ENCODE measurements around the gene PTPRJ. TPM values are rescaled to one million over a fixed set of nuclear protein-coding genes. Genes with fewer than 3 reads are reported as not detected.

The PTPRJ gene
- total RNA-seq, 1 experiment from 2014 or later: 12.1 TPM

DNA sequence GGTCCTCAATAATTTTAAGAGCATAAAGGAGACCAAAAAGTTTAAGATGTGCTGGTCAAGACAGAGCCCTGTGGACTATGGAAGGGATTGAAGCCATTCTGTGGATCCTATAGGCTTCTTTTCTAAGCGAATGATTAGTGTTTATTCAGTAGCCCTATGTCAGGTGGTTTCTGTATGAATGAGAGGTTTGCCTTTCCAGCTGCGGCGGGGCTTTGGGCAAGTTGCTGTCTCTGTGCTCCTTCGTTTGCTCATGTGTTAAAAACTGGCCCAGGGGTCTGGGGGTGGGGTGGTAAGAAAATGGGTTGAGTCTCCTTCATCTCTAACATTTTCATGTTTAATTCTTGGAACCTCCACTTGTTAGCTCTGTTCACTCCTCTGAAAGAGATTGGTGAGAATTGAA is 105.3 kb downstream of the PTPRJ start:
- ChIA-PET CTCF (no interaction called here), POLR2A (ENCODE audit: low non-redundant PET) (interaction anchor here (0.6 kb wide), 1 partner anchor 8 kb away, joined by 3 read pairs; no protein-coding TSS in a partner anchor)
- BruUV-seq (replicated peaks): no TSS peak

DNA sequence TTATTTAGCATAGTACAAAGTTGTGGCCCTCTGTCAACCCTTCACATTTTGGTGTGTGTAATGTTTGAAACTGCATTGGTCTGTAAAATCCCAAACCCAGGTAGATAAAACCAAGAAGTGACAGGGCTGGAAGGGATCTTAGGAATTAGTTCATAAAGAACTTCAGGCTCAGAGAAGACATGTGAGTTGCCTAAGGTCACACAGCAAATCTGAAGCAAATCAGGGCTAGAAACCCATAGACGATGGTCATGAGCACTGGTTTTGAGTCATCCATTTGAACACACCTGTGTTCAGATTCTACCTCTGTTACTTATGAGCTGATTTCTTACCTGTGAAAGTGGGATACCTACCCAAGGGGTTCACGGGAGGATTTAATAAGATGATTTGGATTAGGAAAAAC is 107.1 kb downstream of the PTPRJ start:
- TF ChIP-seq EZH2 (IDR thresholded peaks at IDR 0.05; ENCODE audit: borderline replicate concordance, low read depth, low read length, poor library complexity, severe bottlenecking): no peak
- TF ChIP-seq, protein P1, sequence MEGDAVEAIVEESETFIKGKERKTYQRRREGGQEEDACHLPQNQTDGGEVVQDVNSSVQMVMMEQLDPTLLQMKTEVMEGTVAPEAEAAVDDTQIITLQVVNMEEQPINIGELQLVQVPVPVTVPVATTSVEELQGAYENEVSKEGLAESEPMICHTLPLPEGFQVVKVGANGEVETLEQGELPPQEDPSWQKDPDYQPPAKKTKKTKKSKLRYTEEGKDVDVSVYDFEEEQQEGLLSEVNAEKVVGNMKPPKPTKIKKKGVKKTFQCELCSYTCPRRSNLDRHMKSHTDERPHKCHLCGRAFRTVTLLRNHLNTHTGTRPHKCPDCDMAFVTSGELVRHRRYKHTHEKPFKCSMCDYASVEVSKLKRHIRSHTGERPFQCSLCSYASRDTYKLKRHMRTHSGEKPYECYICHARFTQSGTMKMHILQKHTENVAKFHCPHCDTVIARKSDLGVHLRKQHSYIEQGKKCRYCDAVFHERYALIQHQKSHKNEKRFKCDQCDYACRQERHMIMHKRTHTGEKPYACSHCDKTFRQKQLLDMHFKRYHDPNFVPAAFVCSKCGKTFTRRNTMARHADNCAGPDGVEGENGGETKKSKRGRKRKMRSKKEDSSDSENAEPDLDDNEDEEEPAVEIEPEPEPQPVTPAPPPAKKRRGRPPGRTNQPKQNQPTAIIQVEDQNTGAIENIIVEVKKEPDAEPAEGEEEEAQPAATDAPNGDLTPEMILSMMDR (conservative IDR thresholded peaks at IDR 0.05; ENCODE audit: low read depth, low read length): no peak
- H3K36me3 ChIP-seq (ENCODE audit: insufficient read depth, low read length, poor library complexity, severe bottlenecking): no peaks in the 10 kb centered on the region
- DNase-seq (ENCODE audit: low spot score): no peak
- no peak overlapping the region for H3K4me3 ChIP-seq (ENCODE audit: low read depth, low read length, poor library complexity, severe bottlenecking)
- H3K27ac ChIP-seq (ENCODE audit: low read depth, low read length, poor library complexity, severe bottlenecking): no peak overlapping the region
- CTCF ChIA-PET: no interaction called here
- intact Hi-C loops (cut with micrococcal nuclease; ENCODE audit: unreplicated experiment): no loop called here
- H3K27me3 ChIP-seq (replicated peaks; ENCODE audit: insufficient read depth, low read depth, low read length, poor library complexity): no peaks in the 10 kb centered on the region
- H3K4me1 ChIP-seq (ENCODE audit: insufficient read depth, low read length, poor library complexity, severe bottlenecking): peaks cover 14% of the 10 kb centered on the region
- no peaks in the 10 kb centered on the region for H3K9me3 ChIP-seq (ENCODE audit: low read depth, low read length, poor library complexity, severe bottlenecking)
- POLR2A ChIA-PET (ENCODE audit: low non-redundant PET): no interaction called here
- no TSS peak for BruUV-seq (replicated peaks)

More for the DNA sequence above, 105.3 kb downstream of the PTPRJ start:
- no peak overlapping the region for H3K27ac ChIP-seq (ENCODE audit: low read depth, low read length, poor library complexity, severe bottlenecking)
- no peak overlapping the region for H3K4me3 ChIP-seq (ENCODE audit: low read depth, low read length, poor library complexity, severe bottlenecking)
- H3K36me3 ChIP-seq (ENCODE audit: insufficient read depth, low read length, poor library complexity, severe bottlenecking): no peaks in the 10 kb centered on the region
- TF ChIP-seq, protein P1 (conservative IDR thresholded peaks at IDR 0.05; ENCODE audit: low read depth, low read length): no peak
- TF ChIP-seq EZH2 (IDR thresholded peaks at IDR 0.05; ENCODE audit: borderline replicate concordance, low read depth, low read length, poor library complexity, severe bottlenecking): no peak
- peaks cover 12% of the 10 kb centered on the region for H3K4me1 ChIP-seq (ENCODE audit: insufficient read depth, low read length, poor library complexity, severe bottlenecking)
- no peaks in the 10 kb centered on the region for H3K27me3 ChIP-seq (replicated peaks; ENCODE audit: insufficient read depth, low read depth, low read length, poor library complexity)
- DNase-seq (ENCODE audit: low spot score): no peak
- intact Hi-C loops (cut with micrococcal nuclease; ENCODE audit: unreplicated experiment): no loop called here
- H3K9me3 ChIP-seq (ENCODE audit: low read depth, low read length, poor library complexity, severe bottlenecking): no peaks in the 10 kb centered on the region

DNA sequence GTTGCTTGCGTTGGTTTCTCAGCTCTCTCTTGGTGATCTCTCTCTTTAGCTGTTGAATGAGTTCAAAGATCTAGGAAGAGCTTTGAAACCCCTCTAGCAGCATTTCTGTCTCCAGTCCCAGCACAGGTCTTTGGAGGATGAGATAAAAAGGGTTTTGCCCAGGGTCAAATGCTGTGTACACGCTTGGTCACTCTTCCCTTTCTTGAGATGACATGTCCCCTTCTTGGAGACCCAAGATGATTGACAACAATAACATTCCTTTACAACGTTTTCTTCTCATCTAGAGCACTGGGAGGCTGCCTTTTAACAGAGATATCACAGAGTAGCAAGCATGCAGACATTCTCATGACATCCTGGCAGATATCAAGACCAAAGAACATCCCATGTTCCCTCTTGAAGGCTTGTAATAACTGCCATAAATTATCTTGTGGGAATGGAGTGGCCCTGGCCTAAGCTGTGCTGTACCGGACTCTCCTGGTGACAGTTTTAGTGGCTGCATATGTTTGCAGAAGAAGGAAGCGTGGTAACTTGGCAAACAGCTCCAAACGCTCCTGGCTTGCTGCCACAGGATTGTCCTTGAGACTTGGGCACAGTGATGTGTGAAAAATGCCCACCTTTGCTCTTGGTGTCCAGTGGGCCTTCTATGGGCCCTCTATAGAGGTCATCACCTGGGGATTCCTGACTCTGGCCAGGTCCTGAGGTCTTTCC is 107.8 kb downstream of the PTPRJ start:
- H3K4me3 ChIP-seq (ENCODE audit: low read depth, low read length, poor library complexity, severe bottlenecking): no peak overlapping the region
- CTCF ChIA-PET: no interaction called here
- BruUV-seq (replicated peaks): no TSS peak
- no peaks in the 10 kb centered on the region for H3K9me3 ChIP-seq (ENCODE audit: low read depth, low read length, poor library complexity, severe bottlenecking)
- peaks cover 21% of the 10 kb centered on the region for H3K4me1 ChIP-seq (ENCODE audit: insufficient read depth, low read length, poor library complexity, severe bottlenecking)
- no peaks in the 10 kb centered on the region for H3K27me3 ChIP-seq (replicated peaks; ENCODE audit: insufficient read depth, low read depth, low read length, poor library complexity)
- no peak for TF ChIP-seq EZH2 (IDR thresholded peaks at IDR 0.05; ENCODE audit: borderline replicate concordance, low read depth, low read length, poor library complexity, severe bottlenecking)
- intact Hi-C loops (cut with micrococcal nuclease; ENCODE audit: unreplicated experiment): no loop called here
- H3K36me3 ChIP-seq (ENCODE audit: insufficient read depth, low read length, poor library complexity, severe bottlenecking): no peaks in the 10 kb centered on the region
- no peak overlapping the region for H3K27ac ChIP-seq (ENCODE audit: low read depth, low read length, poor library complexity, severe bottlenecking)
- no peak for DNase-seq (ENCODE audit: low spot score)
- POLR2A ChIA-PET (ENCODE audit: low non-redundant PET): no interaction called here

DNA sequence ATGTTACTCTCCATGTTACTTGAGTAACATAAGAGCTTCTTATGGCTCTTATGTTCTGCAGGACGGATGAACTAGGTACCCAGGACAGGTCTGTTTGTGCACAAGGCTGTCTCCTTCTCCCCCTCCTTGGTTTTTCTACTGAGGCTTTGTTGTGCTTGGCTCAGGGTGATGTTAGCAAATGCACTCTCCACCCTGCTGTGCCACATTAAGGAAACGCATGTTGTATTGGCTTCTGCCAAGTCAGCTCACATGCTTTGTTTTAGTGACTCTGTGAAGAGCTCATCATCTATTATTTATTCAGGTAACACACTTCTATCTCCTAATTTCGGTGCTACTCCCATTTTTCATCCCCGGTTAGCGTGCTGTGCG is 108.3 kb downstream of the PTPRJ start:
- H3K9me3 ChIP-seq (ENCODE audit: low read depth, low read length, poor library complexity, severe bottlenecking): no peaks in the 10 kb centered on the region
- no TSS peak for BruUV-seq (replicated peaks)
- no peak overlapping the region for H3K4me3 ChIP-seq (ENCODE audit: low read depth, low read length, poor library complexity, severe bottlenecking)
- ChIA-PET CTCF (no interaction called here), POLR2A (ENCODE audit: low non-redundant PET) (no interaction called here)
- peak; percentile 58 for DNase-seq (ENCODE audit: low spot score)
- H3K27me3 ChIP-seq (replicated peaks; ENCODE audit: insufficient read depth, low read depth, low read length, poor library complexity): no peaks in the 10 kb centered on the region
- H3K27ac ChIP-seq (ENCODE audit: low read depth, low read length, poor library complexity, severe bottlenecking): no peak overlapping the region
- intact Hi-C loops (cut with micrococcal nuclease; ENCODE audit: unreplicated experiment): no loop called here
- no peaks in the 10 kb centered on the region for H3K36me3 ChIP-seq (ENCODE audit: insufficient read depth, low read length, poor library complexity, severe bottlenecking)
- H3K4me1 ChIP-seq (ENCODE audit: insufficient read depth, low read length, poor library complexity, severe bottlenecking): peaks cover 27% of the 10 kb centered on the region
- TF ChIP-seq EZH2 (IDR thresholded peaks at IDR 0.05; ENCODE audit: borderline replicate concordance, low read depth, low read length, poor library complexity, severe bottlenecking): no peak
- TF ChIP-seq, protein P1 (conservative IDR thresholded peaks at IDR 0.05; ENCODE audit: low read depth, low read length): no peak

Measured in A673 (cell line).